Stromal cell of bone marrow (primary cell): ENCODE data around the gene LBHD2.
A peak's percentile ranks its signal among the peaks of the same experiment; 100 is the strongest.

Source experiments
- DNase-seq: peaks from one replicate; pipeline ENCODE4 v3.0.0-alpha.2; 2012; ENCODE audit warnings: low read depth

LBHD2 gene

GRCh38 chr14:103121121-103121845, 37.3 kb downstream of the LBHD2 start:
- no peak for DNase-seq

GRCh38 chr14:103121846-103122584, 38.0 kb downstream of the LBHD2 start:
- DNase-seq: peak; percentile 50

GRCh38 chr14:103122585-103122946, 38.6 kb downstream of the LBHD2 start:
- no peak for DNase-seq

- no peak for DNase-seq
Observed at GRCh38 chr14:103122947-103123633, 39.1 kb downstream of the LBHD2 start, which contains the start of gene TNFAIP2. TNFAIP2 (plus strand) TSS chr14:103123461; CDS start chr14:103126458, 2,997 bp downstream.

GRCh38 chr14:103123634-103124500, 39.9 kb downstream of the LBHD2 start:
- DNase-seq: no peak

GRCh38 chr14:103124501-103125001, 40.5 kb downstream of the LBHD2 start:
- no peak for DNase-seq

- DNase-seq: no peak
Observed at GRCh38 chr14:103125098-103126070, 41.4 kb downstream of the LBHD2 start.

GRCh38 chr14:103126088-103126872, 42.3 kb downstream of the LBHD2 start:
- no peak for DNase-seq

DNA sequence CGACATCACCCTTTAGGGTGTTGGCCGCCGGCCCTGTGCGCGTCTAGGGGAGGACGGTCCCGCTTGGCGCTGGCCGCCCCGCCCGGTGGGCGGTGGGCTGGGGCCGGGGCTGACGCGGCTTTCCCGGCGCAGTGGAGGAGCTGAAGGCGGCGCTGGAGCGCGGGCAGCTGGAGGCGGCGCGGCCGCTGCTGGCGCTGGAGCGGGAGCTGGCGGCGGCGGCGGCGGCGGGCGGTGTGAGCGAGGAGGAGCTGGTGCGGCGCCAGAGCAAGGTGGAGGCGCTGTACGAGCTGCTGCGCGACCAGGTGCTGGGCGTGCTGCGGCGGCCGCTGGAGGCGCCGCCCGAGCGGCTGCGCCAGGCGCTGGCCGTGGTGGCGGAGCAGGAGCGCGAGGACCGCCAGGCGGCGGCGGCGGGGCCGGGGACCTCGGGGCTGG, 42.9 kb downstream of the LBHD2 start:
- DNase-seq: no peak

GRCh38 chr14:103127356-103127755, 43.3 kb downstream of the LBHD2 start:
- no peak for DNase-seq

DNA sequence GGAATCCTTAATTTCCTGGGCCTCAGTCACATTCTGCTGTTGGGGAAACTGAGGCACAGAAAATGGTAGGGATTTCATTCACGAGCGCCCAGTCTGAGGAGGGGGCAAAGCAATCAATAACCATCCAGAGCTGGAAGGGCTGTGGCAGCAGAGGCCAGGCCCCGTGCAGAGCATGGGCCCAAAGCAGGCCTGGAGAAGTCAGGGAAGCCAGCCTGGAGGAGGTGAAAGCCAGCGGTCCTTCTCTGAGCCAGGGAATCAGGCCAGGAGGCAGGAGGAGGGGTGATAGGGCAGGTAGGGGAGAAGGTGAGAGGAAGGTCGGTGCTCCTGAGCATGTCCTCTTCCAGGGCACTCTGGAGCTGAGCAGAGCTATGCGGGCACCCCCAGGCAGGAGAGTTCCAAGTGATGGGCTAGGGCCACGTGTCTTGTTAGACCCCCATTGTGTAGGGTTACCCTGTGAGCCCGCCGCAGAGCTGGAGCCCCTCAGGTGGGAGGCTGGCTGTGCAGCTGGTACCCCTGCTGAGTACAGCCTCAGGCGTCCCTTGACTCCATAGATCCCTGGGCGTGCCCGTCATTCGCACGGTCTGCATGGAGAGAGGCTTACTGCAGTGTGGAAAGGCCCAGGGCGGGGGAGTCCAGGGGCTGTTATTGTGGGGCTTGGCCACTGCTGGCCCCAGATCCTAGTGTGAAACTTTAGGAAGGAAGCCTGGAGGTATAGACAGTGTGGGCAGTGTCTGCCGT, 44.0 kb downstream of the LBHD2 start:
- no peak for DNase-seq

GRCh38 chr14:103128631-103129300, 44.8 kb downstream of the LBHD2 start:
- no peak for DNase-seq

DNA sequence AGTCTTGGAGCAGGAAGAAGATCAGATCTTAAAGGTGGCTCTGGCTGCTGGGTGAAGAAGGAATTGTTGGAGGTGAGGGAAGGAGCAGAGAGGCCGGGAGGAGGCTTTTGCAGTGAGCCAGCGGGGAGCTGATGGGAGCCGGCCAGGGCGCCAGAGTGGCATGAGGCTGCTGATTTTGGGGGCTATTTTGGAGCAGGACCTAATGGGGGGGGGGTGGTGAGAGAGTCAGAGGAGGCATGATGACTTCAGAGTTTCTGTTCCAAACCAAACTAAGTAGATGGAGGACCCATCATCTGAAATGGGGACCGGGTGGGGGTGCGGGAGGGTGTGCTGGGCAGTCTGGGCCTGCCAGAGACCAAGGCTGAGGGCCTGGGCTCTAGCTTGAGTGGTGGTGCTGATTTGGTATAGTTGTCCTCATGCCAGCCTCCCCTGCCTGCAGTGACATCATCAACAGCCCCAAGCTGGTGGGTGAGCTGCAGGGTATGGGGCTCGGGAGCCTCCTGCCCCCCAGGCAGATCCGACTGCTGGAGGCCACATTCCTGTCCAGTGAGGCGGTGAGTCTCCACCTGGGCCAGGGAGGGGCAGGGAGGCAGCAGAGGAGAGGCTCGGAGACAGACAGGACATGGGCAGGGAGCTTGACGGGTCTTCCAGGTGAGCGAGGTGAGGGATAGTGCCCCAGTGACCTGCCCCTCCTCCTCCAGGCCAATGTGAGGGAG, 45.4 kb downstream of the LBHD2 start:
- no peak for DNase-seq

DNA sequence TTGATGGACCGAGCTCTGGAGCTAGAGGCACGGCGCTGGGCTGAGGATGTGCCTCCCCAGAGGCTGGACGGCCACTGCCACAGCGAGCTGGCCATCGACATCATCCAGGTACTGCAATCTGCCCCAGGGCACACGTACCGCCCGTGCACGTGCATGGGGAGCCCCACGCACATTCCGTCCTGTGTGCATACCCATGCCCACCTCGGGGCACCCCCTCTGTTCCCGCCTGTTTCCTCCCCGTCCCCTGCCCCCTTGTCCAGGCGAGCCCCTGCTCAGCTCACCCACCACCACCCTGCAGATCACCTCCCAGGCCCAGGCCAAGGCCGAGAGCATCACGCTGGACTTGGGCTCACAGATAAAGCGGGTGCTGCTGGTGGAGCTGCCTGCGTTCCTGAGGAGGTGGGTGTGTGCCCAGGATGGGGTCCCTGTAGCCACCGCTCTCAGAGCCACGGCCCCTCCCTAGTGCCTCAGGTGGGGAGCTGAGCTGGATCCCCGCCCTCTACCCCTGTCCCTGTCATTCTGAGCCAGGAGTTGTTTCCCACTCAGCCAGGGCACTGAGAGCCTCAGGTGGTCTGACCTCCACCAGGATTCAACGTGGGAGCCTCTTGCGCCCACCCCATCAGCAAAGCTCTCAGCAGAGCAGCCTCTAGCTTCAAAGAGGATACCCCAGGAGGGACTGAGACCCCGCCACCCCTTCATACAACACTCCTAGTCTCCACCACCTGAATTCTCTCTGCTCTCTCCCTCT, 46.2 kb downstream of the LBHD2 start:
- DNase-seq: no peak

- peak; percentile 62 for DNase-seq
Observed at GRCh38 chr14:103130965-103131364, 47.0 kb downstream of the LBHD2 start.

DNA sequence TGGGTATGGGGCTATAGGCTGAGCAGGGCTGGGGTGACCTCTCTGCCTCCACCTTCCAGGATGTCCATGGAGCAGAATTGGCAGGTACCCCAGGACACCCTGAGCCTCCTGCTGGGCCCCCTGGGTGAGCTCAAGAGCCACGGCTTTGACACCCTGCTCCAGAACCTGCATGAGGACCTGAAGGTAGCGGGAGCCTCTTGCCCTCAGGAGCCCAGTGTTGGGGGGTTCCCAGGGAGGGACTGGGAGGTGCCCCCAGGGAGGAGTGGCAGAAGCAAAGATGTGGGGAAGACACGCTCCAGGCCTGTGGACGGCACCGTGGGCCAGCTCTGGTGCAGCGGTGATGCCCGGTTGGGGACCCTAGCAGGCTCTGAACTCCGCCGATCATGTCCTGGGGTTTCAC, 47.6 kb downstream of the LBHD2 start:
- no peak for DNase-seq
